ENCODE results near the gene C11orf91.

C11orf91 gene

DNA sequence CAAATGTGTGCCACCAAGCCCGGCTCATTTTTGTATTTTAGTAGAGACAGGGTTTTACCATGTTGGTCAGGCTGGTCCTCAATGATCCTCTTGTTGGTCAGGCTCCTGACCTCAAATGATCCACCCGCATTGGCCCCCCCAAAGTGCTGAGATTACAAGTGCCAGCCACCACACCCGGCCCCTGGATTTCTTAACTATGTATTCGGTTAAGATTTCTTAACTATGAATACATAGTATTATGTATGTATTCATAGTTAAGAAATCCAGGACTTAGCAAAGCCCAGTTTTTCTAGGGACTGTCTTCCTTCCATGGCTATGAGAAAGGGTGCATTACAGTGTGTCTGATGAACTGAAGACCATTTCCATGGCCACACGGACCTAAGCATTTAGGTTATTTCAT, 1.7 kb downstream of the C11orf91 start:
- no peak overlapping the region for H3K4me3 ChIP-seq (ENCODE audit: low read depth, low read length)
- peaks cover 2% of the 10 kb centered on the region for H3K36me3 ChIP-seq (replicated peaks)
- in situ Hi-C loops (cut with HindIII; ENCODE audit: low pct_ligation_motif_present, low sequenced_read_pairs) = no loop called here
- DNase-seq = no peak
- TF ChIP-seq, protein P1, sequence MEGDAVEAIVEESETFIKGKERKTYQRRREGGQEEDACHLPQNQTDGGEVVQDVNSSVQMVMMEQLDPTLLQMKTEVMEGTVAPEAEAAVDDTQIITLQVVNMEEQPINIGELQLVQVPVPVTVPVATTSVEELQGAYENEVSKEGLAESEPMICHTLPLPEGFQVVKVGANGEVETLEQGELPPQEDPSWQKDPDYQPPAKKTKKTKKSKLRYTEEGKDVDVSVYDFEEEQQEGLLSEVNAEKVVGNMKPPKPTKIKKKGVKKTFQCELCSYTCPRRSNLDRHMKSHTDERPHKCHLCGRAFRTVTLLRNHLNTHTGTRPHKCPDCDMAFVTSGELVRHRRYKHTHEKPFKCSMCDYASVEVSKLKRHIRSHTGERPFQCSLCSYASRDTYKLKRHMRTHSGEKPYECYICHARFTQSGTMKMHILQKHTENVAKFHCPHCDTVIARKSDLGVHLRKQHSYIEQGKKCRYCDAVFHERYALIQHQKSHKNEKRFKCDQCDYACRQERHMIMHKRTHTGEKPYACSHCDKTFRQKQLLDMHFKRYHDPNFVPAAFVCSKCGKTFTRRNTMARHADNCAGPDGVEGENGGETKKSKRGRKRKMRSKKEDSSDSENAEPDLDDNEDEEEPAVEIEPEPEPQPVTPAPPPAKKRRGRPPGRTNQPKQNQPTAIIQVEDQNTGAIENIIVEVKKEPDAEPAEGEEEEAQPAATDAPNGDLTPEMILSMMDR (IDR thresholded peaks at IDR 0.05; ENCODE audit: low read depth, low read length, missing control alignments) = no peak
- H3K27ac ChIP-seq = no peak overlapping the region
- no peaks in the 10 kb centered on the region for H3K27me3 ChIP-seq (replicated peaks)

DNA sequence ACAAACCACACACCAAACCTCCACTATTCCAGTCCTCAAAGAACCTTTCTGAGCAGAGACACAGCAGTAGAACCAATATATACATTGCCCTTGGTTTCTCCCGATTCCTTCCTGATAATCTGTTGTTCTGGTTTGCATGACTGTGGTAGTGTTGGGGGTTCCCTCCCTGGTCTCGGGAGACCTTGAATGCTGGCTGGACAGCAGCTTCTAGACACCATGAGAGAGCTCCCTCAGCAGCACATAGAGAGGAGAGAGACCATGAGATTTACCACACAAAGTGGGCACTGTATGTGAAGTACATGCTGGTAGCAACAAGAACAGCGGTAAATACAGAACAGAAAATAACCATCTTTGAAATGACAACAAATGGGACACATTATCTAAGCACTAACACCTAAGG, 2.6 kb downstream of the C11orf91 start:
- no peaks in the 10 kb centered on the region for H3K36me3 ChIP-seq (replicated peaks)
- no peak overlapping the region for H3K27ac ChIP-seq
- TF ChIP-seq, protein P1 (IDR thresholded peaks at IDR 0.05; ENCODE audit: low read depth, low read length, missing control alignments) = no peak
- DNase-seq = no peak
- in situ Hi-C loops (cut with HindIII; ENCODE audit: low pct_ligation_motif_present, low sequenced_read_pairs) = no loop called here
- H3K4me3 ChIP-seq (ENCODE audit: low read depth, low read length) = no peak overlapping the region
- H3K27me3 ChIP-seq (replicated peaks) = no peaks in the 10 kb centered on the region

DNA sequence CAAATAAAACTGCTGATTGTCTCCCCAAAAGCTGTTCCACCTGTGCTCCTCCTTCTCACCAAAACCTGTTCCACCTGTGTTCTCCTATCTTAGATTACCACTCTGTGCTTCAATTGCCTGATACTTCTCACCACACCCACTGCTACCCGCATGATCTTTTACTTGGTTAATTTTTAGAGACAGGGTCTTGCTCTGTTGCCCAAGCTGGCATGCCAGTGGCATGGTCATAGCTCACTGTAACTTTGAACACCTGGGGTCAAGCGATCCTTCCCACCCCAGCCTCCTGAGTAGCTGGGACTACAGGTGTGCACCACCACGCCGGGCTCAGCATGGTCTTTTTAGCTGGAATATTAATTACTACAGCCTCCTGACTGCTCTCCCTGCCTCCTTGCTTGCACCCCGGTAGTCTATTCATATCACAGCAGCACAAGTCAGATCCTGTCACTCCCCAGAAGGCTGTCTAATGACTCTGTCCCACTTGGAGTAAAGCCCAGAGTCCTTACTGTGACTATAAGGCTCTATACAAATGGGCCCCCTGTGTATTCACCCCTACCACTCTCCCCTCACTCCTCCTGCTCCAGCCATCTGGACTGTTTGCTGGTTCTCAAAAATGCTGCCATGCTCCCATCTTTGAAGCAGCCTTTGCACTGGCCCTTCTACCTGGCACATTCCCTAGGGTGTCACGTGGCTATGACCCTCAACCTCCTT, 3.5 kb downstream of the C11orf91 start:
- no peak for DNase-seq
- Histone ChIP-seq H3K27ac (no peak overlapping the region), H3K4me3 (ENCODE audit: low read depth, low read length) (no peak overlapping the region), H3K27me3 (replicated peaks) (no peaks in the 10 kb centered on the region), H3K36me3 (replicated peaks) (no peaks in the 10 kb centered on the region)
- in situ Hi-C loops (cut with HindIII; ENCODE audit: low pct_ligation_motif_present, low sequenced_read_pairs) = no loop called here
- TF ChIP-seq, protein P1 (IDR thresholded peaks at IDR 0.05; ENCODE audit: low read depth, low read length, missing control alignments) = no peak

DNA sequence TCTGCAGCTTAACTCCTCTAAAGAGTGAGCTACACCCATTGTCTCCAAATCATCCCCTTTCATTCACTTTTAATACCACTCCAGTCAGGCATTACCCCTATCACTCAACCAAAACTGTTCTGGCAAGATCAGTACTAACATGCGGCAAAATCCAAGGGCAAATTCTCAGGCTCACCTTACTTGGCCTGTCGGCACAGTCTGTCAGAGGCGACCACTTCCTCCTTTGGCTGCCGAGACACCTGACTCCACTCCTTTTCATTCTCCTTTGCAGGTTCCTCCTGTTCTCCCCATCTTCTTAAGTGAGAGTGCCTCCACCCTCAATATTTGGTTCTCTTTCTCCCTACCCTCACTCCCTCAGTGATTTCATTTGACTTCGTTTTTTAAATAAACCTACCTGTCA, 4.2 kb downstream of the C11orf91 start:
- TF ChIP-seq, protein P1 (IDR thresholded peaks at IDR 0.05; ENCODE audit: low read depth, low read length, missing control alignments) = no peak
- no peaks in the 10 kb centered on the region for H3K36me3 ChIP-seq (replicated peaks)
- in situ Hi-C loops (cut with HindIII; ENCODE audit: low pct_ligation_motif_present, low sequenced_read_pairs) = no loop called here
- H3K27ac ChIP-seq = no peak overlapping the region
- H3K27me3 ChIP-seq (replicated peaks) = no peaks in the 10 kb centered on the region
- no peak overlapping the region for H3K4me3 ChIP-seq (ENCODE audit: low read depth, low read length)
- DNase-seq = no peak

DNA sequence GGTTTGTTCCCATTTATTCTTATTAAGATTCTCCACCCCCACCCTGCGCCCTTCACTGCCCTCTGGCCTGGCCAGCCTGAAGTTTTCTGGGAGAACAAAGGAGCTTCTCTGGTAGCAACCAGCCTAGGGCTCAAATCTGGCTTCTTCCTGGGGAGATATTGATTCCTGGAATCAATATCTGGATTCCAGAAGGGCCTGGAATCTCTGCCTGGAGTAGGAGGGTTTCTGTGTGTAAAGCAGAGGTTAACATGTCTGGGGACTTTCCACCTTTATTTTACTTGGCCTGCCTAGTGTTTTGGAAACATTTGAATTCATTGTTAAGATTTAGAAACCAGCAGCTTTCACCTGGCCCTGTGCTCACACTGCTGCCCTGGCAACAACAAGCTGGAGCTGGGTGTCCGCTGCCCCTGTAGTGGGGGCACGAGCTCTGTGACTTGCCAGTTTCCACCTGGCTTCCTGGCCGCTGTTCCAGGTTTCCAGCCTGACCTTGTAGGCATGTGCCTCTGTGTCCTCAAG, 5.5 kb downstream of the C11orf91 start:
- in situ Hi-C loops (cut with HindIII; ENCODE audit: low pct_ligation_motif_present, low sequenced_read_pairs) = no loop called here
- no peak overlapping the region for H3K27ac ChIP-seq
- TF ChIP-seq, protein P1 (IDR thresholded peaks at IDR 0.05; ENCODE audit: low read depth, low read length, missing control alignments) = no peak
- no peaks in the 10 kb centered on the region for H3K36me3 ChIP-seq (replicated peaks)
- H3K27me3 ChIP-seq (replicated peaks) = no peaks in the 10 kb centered on the region
- H3K4me3 ChIP-seq (ENCODE audit: low read depth, low read length) = no peak overlapping the region
- DNase-seq = no peak

Data from brain microvascular endothelial cell (primary cell).